Measurements from ENCODE around the gene PNMA6A.

GRCh38 chrX:153074935-153075334, 2.7 kb downstream of the PNMA6A start:
- no peak for TF ChIP-seq CTCF (optimal IDR thresholded peaks at IDR 0.05 in 1 of 3, IDR thresholded peaks at IDR 0.05 in 1 of 3, conservative IDR thresholded peaks at IDR 0.05 in 1 of 3; ENCODE audit: extremely low read depth in 1 of 3, insufficient read depth in 2 of 3, low read length in 3 of 3)
- no peak for TF ChIP-seq EZH2 (IDR thresholded peaks at IDR 0.05; ENCODE audit: low read length)

Data from keratinocyte (primary cell).